ENCODE results near the gene PRKAR1B.

DNA sequence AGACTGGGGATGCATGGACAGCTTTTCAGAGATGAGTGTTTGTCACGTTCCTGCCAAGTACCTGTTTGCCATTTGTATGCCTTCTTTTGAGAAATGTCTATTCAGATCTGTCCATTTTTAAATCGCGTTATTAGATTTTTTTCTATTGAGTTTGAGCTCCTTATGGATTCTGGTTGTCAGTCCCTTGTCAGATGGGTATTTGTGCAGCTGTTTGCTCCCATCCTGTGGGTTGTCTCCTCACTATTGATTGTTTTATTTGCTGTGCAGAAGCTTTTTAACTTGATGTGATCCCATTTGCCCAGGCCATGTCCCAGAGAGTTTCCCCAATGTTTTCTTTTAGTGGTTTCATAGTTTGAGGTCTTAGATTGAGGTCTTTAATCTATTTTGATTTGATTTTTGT lies 5.5 kb upstream of the PRKAR1B start:
- TF ChIP-seq EZH2 (IDR thresholded peaks at IDR 0.05; ENCODE audit: borderline replicate concordance, low read depth, low read length, poor library complexity, severe bottlenecking): no peak
- TF ChIP-seq, protein P1, sequence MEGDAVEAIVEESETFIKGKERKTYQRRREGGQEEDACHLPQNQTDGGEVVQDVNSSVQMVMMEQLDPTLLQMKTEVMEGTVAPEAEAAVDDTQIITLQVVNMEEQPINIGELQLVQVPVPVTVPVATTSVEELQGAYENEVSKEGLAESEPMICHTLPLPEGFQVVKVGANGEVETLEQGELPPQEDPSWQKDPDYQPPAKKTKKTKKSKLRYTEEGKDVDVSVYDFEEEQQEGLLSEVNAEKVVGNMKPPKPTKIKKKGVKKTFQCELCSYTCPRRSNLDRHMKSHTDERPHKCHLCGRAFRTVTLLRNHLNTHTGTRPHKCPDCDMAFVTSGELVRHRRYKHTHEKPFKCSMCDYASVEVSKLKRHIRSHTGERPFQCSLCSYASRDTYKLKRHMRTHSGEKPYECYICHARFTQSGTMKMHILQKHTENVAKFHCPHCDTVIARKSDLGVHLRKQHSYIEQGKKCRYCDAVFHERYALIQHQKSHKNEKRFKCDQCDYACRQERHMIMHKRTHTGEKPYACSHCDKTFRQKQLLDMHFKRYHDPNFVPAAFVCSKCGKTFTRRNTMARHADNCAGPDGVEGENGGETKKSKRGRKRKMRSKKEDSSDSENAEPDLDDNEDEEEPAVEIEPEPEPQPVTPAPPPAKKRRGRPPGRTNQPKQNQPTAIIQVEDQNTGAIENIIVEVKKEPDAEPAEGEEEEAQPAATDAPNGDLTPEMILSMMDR (conservative IDR thresholded peaks at IDR 0.05; ENCODE audit: low read depth, low read length): no peak

All from A673 (cell line).